ENCODE results near the gene IGLL1. TPM values are rescaled to one million over a fixed set of nuclear protein-coding genes. Genes with fewer than 3 reads are reported as not detected.
A peak's percentile ranks its signal among the peaks of the same experiment; 100 is the strongest.
"Not testable (repeated sequence)": the region's sequence is repeated elsewhere in the genome, so short reads cannot be mapped to it uniquely, and the experiment has no call there.

Gene IGLL1
- total RNA-seq, 2 donors from 2014 or later: not detected

DNA sequence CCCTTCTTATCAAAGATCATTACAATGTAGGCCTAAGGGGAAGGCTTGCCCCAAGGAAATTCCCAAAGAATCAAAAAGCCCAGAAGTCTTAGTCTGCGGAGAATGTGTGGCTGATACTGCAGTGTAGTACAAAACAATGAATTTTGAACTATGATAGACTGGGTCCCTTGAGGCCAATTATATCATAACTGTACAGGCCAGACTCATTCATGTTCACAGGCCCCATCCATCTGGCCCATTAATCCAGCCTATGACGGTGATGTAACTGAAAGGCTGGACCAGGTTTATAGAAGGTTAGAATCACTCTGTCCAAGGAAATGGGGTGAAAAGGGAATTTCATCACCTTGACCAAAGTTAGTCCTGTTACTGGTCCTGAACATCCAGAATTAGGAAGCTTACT is 35.2 kb downstream of the IGLL1 start:
- intact Hi-C loops (cut with DNase I): no loop called here
- H3K27ac ChIP-seq: no peak overlapping the region
- no peaks in the 10 kb centered on the region for H3K4me1 ChIP-seq
- no peak for ATAC-seq
- DNase-seq: no peak
- WGBS, 2 donors: 95 to 100% methylated on average over 2 of the region's 2 CpGs
- H3K36me3 ChIP-seq (replicated peaks in 1 of 2; ENCODE audit: insufficient read depth in 1 of 2, low read depth in 2 of 2): no peaks in the 10 kb centered on the region
- no peak overlapping the region for H3K4me3 ChIP-seq
- H3K9me3 ChIP-seq: no peaks in the 10 kb centered on the region
- TF ChIP-seq, protein P1, sequence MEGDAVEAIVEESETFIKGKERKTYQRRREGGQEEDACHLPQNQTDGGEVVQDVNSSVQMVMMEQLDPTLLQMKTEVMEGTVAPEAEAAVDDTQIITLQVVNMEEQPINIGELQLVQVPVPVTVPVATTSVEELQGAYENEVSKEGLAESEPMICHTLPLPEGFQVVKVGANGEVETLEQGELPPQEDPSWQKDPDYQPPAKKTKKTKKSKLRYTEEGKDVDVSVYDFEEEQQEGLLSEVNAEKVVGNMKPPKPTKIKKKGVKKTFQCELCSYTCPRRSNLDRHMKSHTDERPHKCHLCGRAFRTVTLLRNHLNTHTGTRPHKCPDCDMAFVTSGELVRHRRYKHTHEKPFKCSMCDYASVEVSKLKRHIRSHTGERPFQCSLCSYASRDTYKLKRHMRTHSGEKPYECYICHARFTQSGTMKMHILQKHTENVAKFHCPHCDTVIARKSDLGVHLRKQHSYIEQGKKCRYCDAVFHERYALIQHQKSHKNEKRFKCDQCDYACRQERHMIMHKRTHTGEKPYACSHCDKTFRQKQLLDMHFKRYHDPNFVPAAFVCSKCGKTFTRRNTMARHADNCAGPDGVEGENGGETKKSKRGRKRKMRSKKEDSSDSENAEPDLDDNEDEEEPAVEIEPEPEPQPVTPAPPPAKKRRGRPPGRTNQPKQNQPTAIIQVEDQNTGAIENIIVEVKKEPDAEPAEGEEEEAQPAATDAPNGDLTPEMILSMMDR (IDR thresholded peaks at IDR 0.05): no peak
- no peak for TF ChIP-seq POLR2A (IDR thresholded peaks at IDR 0.05)
- no peaks in the 10 kb centered on the region for H3K27me3 ChIP-seq

DNA sequence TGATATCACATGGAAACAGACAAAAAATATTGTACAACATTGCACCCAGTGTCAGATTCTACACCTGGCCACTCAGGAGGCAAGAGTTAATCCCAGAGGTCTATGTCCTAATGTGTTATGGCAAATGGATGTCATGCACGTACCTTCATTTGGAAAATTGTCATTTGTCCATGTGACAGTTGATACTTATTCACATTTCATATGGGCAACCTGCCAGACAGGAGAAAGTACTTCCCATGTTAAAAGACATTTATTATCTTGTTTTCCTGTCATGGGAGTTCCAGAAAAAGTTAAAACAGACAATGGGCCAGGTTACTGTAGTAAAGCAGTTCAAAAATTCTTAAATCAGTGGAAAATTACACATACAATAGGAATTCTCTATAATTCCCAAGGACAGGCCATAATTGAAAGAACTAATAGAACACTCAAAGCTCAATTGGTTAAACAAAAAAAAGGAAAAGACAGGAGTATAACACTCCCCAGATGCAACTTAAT is 36.5 kb downstream of the IGLL1 start:
- ATAC-seq; H3K27me3 ChIP-seq; intact Hi-C loops (cut with DNase I); H3K4me1 ChIP-seq; H3K9me3 ChIP-seq; DNase-seq; H3K36me3 ChIP-seq (replicated peaks in 1 of 2; ENCODE audit: insufficient read depth in 1 of 2, low read depth in 2 of 2); H3K4me3 ChIP-seq; H3K27ac ChIP-seq: not testable (repeated sequence)
- 45 to 55% methylated on average over 1 of the region's 1 CpG for WGBS, 2 donors

DNA sequence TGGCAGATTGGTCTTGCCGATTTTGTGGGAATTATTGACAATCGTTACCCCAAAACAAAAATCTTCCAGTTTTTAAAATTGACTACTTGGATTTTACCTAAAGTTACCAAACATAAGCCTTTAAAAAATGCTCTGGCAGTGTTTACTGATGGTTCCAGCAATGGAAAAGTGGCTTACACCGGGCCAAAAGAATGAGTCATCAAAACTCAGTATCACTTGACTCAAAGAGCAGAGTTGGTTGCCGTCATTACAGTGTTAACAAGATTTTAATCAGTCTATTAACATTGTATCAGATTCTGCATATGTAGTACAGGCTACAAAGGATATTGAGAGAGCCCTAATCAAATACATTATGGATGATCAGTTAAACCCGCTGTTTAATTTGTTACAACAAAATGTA is 37.2 kb downstream of the IGLL1 start:
- DNase-seq (no peak), ATAC-seq (no peak)
- 32 to 37% methylated on average over 5 of the region's 5 CpGs for WGBS, 2 donors
- Histone ChIP-seq H3K27ac (no peak overlapping the region), H3K9me3 (no peaks in the 10 kb centered on the region), H3K36me3 (replicated peaks in 1 of 2; ENCODE audit: insufficient read depth in 1 of 2, low read depth in 2 of 2) (no peaks in the 10 kb centered on the region), H3K27me3 (no peaks in the 10 kb centered on the region), H3K4me1 (peaks cover 3% of the 10 kb centered on the region), H3K4me3 (no peak overlapping the region)
- TF ChIP-seq, protein P1 (IDR thresholded peaks at IDR 0.05): no peak
- no peak for TF ChIP-seq POLR2A (IDR thresholded peaks at IDR 0.05)
- intact Hi-C loops (cut with DNase I): no loop called here

DNA sequence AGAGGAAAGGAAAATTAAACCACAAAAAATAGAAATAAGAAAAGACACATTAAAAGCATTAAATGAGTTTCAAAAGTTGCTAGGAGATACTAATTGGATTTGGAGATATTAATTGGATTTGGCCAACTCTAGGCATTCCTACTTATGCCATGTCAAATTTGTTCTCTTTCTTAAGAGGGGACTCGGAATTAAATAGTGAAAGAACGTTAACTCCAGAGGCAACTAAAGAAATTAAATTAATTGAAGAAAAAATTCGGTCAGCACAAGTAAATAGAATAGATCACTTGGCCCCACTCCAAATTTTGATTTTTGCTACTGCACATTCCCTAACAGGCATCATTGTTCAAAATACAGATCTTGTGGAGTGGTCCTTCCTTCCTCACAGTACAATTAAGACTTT is 37.7 kb downstream of the IGLL1 start:
- WGBS, 2 donors: 13 to 15% methylated on average over 3 of the region's 3 CpGs
- DNase-seq; intact Hi-C loops (cut with DNase I); H3K27me3 ChIP-seq; H3K27ac ChIP-seq; H3K9me3 ChIP-seq; H3K4me1 ChIP-seq; ATAC-seq; H3K36me3 ChIP-seq (replicated peaks in 1 of 2; ENCODE audit: insufficient read depth in 1 of 2, low read depth in 2 of 2); H3K4me3 ChIP-seq: not testable (repeated sequence)

DNA sequence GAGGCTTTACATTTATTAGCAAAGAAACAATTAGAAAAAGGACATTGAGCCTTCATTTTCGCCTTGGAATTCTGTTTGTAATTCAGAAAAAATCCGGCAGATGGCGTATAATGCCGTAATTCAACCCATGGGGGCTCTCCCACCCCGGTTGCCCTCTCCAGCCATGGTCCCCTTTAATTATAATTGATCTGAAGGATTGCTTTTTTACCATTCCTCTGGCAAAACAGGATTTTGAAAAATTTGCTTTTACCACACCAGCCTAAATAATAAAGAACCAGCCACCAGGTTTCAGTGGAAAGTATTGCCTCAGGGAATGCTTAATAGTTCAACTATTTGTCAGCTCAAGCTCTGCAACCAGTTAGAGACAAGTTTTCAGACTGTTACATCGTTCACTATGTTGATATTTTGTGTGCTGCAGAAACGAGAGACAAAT is 38.2 kb downstream of the IGLL1 start:
- H3K27ac ChIP-seq; ATAC-seq; intact Hi-C loops (cut with DNase I); H3K27me3 ChIP-seq; H3K4me1 ChIP-seq; H3K36me3 ChIP-seq (replicated peaks in 1 of 2; ENCODE audit: insufficient read depth in 1 of 2, low read depth in 2 of 2); H3K9me3 ChIP-seq; H3K4me3 ChIP-seq: not testable (repeated sequence)
- TF ChIP-seq, protein P1 (IDR thresholded peaks at IDR 0.05): peak; percentile 34 to 67 (median 61)
- WGBS, 2 donors: 0 to 3% methylated on average over 7 of the region's 7 CpGs
- DNase-seq: peak in 1 of 4 donors; percentile 12

DNA sequence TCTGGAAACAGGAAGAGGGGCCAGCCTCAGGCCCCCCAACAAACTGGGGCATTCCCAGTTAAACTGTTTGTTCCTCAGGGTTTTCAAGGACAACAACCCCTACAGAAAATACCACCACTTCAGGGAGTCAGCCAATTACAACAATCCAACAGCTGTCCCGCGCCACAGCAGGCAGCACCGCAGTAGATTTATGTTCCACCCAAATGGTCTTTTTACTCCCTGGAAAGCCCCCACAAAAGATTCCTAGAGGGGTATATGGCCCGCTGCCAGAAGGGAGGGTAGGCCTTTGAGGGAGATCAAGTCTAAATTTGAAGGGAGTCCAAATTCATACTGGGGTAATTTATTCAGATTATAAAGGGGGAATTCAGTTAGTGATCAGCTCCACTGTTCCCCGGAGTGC is 39.3 kb downstream of the IGLL1 start:
- intact Hi-C loops (cut with DNase I); H3K4me1 ChIP-seq; H3K27me3 ChIP-seq; H3K27ac ChIP-seq; H3K4me3 ChIP-seq; H3K36me3 ChIP-seq (replicated peaks in 1 of 2; ENCODE audit: insufficient read depth in 1 of 2, low read depth in 2 of 2); H3K9me3 ChIP-seq; ATAC-seq; DNase-seq: not testable (repeated sequence)
- WGBS, 2 donors: 46 to 56% methylated on average over 4 to 5 of the region's 5 CpGs

DNA sequence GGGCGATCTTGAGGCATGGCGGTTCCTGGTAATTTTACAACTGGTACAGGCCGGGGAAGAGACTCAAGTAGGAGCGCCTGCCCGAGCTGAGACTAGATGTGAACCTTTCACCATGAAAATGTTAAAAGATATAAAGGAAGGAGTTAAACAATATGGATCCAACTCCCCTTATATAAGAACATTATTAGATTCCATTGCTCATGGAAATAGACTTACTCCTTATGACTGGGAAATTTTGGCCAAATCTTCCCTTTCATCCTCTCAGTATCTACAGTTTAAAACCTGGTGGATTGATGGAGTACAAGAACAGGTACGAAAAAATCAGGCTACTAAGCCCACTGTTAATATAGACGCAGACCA is 40.3 kb downstream of the IGLL1 start:
- H3K27ac ChIP-seq; H3K4me3 ChIP-seq; H3K27me3 ChIP-seq; H3K9me3 ChIP-seq; ATAC-seq; DNase-seq; H3K36me3 ChIP-seq (replicated peaks in 1 of 2; ENCODE audit: insufficient read depth in 1 of 2, low read depth in 2 of 2): not testable (repeated sequence)
- H3K4me1 ChIP-seq: peaks cover 14% of the 10 kb centered on the region
- intact Hi-C loops (cut with DNase I): loop anchor here (10.0 kb wide), 3 partner anchors 105 to 305 kb away; no protein-coding TSS in a partner anchor
- 10 to 24% methylated on average over 3 to 7 of the region's 7 CpGs for WGBS, 2 donors
